Sigmoid colon (tissue), 7 donors: ENCODE results near the gene CARMIL1. TPM values are rescaled to one million over a fixed set of nuclear protein-coding genes. Genes with fewer than 3 reads are reported as not detected.

Experiments used
- DNase-seq: peaks from one replicate; pipeline ENCODE4 v3.0.0-alpha.2; 2019
- H3K27ac ChIP-seq, 4 donors: fragments of 200-600 bp; sonication (generic); one replicate each; pipeline ENCODE4 v1.5.1; 2016 to 2019; ENCODE audit warnings: mild to moderate bottlenecking in 1 of 4
- H3K27me3 ChIP-seq, 3 donors: fragments of 200-600 bp; sonication (generic); one replicate each; pipeline ENCODE4 v1.5.1; 2019; ENCODE audit warnings: mild to moderate bottlenecking in 1 of 3
- H3K36me3 ChIP-seq, 4 donors: fragments of 200-600 bp; sonication (generic); one replicate each; pipeline ENCODE4 v1.5.1; 2016 to 2019
- H3K4me1 ChIP-seq, 4 donors: fragments of 200-600 bp; sonication (generic); one replicate each; pipeline ENCODE4 v1.5.1; 2017 to 2019
- H3K4me3 ChIP-seq, 4 donors: fragments of 200-600 bp; sonication (generic); one replicate each; pipeline ENCODE4 v1.5.1; 2017 to 2019; ENCODE audit warnings: mild to moderate bottlenecking in 2 of 4, moderate library complexity in 1 of 4
- H3K9me3 ChIP-seq, 4 donors: fragments of 200-600 bp in 3 of 4; sonication (generic) in 3 of 4; one replicate each; pipeline versions ENCODE4 v1.5.1 to v1.6.1; 2013 to 2019
- CTCF ChIP-seq, 4 experiments: fragments of 450-650 bp in 3 of 4; fragments of 200-600 bp in 1 of 4; IDR thresholded peaks; one replicate each; pipeline ENCODE4 v1.5.1; 2016 to 2019; ENCODE audit warnings: antibody characterized with exemption in 4 of 4, mild to moderate bottlenecking in 3 of 4, moderate library complexity in 2 of 4
- EP300 ChIP-seq, 4 donors: sonication (generic); formaldehyde crosslinking; IDR thresholded peaks; one replicate each; pipeline ENCODE4 v1.6.1; 2017; ENCODE audit warnings: antibody characterized with exemption in 4 of 4
- POLR2A ChIP-seq, 2 donors: fragments of 450-650 bp; IDR thresholded peaks; one replicate each; pipeline ENCODE4 v1.6.1; 2016; ENCODE audit warnings: antibody characterized with exemption in 2 of 2, mild to moderate bottlenecking in 2 of 2, moderate library complexity in 2 of 2
- POLR2AphosphoS5 ChIP-seq, 4 donors: sonication (generic); formaldehyde crosslinking; IDR thresholded peaks; one replicate each; pipeline ENCODE4 v1.6.1; 2017; ENCODE audit warnings: antibody characterized with exemption in 4 of 4
- WGBS, 2 donors: extraction: QIAGEN DNeasy Blood & Tissue Kit; methylation state at CpG; one replicate each; pipeline ENCODE4 v1.1.7; 2013; 5-methylcytosine and 5-hydroxymethylcytosine counted together
- intact Hi-C: fragments of 100-400 bp; cut with DNase I; formaldehyde crosslinking; loops from one replicate; pipeline ENCODE4 v1.15.1; 2023
- polyA plus RNA-seq, 3 donors: library from polyadenylated mRNA; stranded (reverse); fragments of 200-250 nt; gene quantifications; one replicate each; pipeline ENCODE4 v1.2.3, GENCODE V29; 2013
- total RNA-seq, 4 donors: library from RNA; depleted of rRNA; stranded (reverse); fragments of >200 nt; gene quantifications; one replicate each; pipeline ENCODE4 v1.1.0, GENCODE V29; 2016
- donor health status: healthy with polysubstance abuse.
- donor health status: Bipolar disorder and iron deficiency.
- donor health status: healthy.

The CARMIL1 gene
- total and polyA plus RNA-seq, 7 donors: 3.4 to 24.0 (median 8.2) TPM

GRCh38 chr6:25640891-25641290, 361.7 kb downstream of the CARMIL1 start:
- TF ChIP-seq POLR2A (IDR thresholded peaks at IDR 0.05): no peak
- TF ChIP-seq POLR2AphosphoS5 (IDR thresholded peaks at IDR 0.05): no peak
- no peak for TF ChIP-seq CTCF (IDR thresholded peaks at IDR 0.05)
- TF ChIP-seq EP300 (IDR thresholded peaks at IDR 0.05): no peak
- WGBS, 2 donors: 89 to 91% methylated on average over 4 of the region's 4 CpGs

GRCh38 chr6:25641377-25641776, 362.2 kb downstream of the CARMIL1 start:
- Histone ChIP-seq H3K4me3 (no peak overlapping the region), H3K27ac (no peak overlapping the region), H3K27me3 (no peaks in the 10 kb centered on the region), H3K4me1 (no peaks in the 10 kb centered on the region), H3K36me3 (no peaks in the 10 kb centered on the region), H3K9me3 (no peaks in the 10 kb centered on the region)
- TF ChIP-seq POLR2A (IDR thresholded peaks at IDR 0.05) (no peak), POLR2AphosphoS5 (IDR thresholded peaks at IDR 0.05) (no peak), EP300 (IDR thresholded peaks at IDR 0.05) (no peak), CTCF (IDR thresholded peaks at IDR 0.05) (no peak)
- 76 to 83% methylated on average over 5 of the region's 5 CpGs for WGBS, 2 donors
- no peak for DNase-seq
- intact Hi-C loops: no loop called here

More at GRCh38 chr6:25640891-25641290, 361.7 kb downstream of the CARMIL1 start:
- H3K4me1 ChIP-seq: no peaks in the 10 kb centered on the region
- H3K36me3 ChIP-seq: no peaks in the 10 kb centered on the region
- no peaks in the 10 kb centered on the region for H3K27me3 ChIP-seq
- H3K27ac ChIP-seq: no peak overlapping the region
- intact Hi-C loops: no loop called here
- no peaks in the 10 kb centered on the region for H3K9me3 ChIP-seq
- DNase-seq: no peak
- H3K4me3 ChIP-seq: no peak overlapping the region

GRCh38 chr6:25641940-25642666, 362.9 kb downstream of the CARMIL1 start:
- DNase-seq: no peak
- intact Hi-C loops: no loop called here
- no peaks in the 10 kb centered on the region for H3K27me3 ChIP-seq
- H3K4me3 ChIP-seq: no peak overlapping the region
- H3K36me3 ChIP-seq: no peaks in the 10 kb centered on the region
- no peaks in the 10 kb centered on the region for H3K4me1 ChIP-seq
- no peaks in the 10 kb centered on the region for H3K9me3 ChIP-seq
- TF ChIP-seq POLR2AphosphoS5 (IDR thresholded peaks at IDR 0.05): no peak
- no peak for TF ChIP-seq CTCF (IDR thresholded peaks at IDR 0.05)
- no peak for TF ChIP-seq EP300 (IDR thresholded peaks at IDR 0.05)
- no peak for TF ChIP-seq POLR2A (IDR thresholded peaks at IDR 0.05)
- H3K27ac ChIP-seq: no peak overlapping the region
- WGBS, 2 donors: 53 to 77% methylated on average over 3 of the region's 3 CpGs

GRCh38 chr6:25642667-25643328, 363.6 kb downstream of the CARMIL1 start:
- Histone ChIP-seq H3K4me1 (no peaks in the 10 kb centered on the region), H3K27ac (no peak overlapping the region), H3K4me3 (no peak overlapping the region), H3K27me3 (no peaks in the 10 kb centered on the region), H3K36me3 (no peaks in the 10 kb centered on the region), H3K9me3 (no peaks in the 10 kb centered on the region)
- no peak for TF ChIP-seq CTCF (IDR thresholded peaks at IDR 0.05)
- no peak for TF ChIP-seq POLR2AphosphoS5 (IDR thresholded peaks at IDR 0.05)
- no peak for TF ChIP-seq EP300 (IDR thresholded peaks at IDR 0.05)
- 65 to 79% methylated on average over 3 of the region's 3 CpGs for WGBS, 2 donors
- intact Hi-C loops: no loop called here
- no peak for DNase-seq
